Activated B cell treated with CpG ODN at 0.5 μM for 24 hours (primary cell): ENCODE results near the gene MANBA. TPM values are rescaled to one million over a fixed set of nuclear protein-coding genes. Genes with fewer than 3 reads are reported as not detected.
"Not testable (repeated sequence)": the region's sequence is repeated elsewhere in the genome, so short reads cannot be mapped to it uniquely, and the experiment has no call there.

Source experiments
- ATAC-seq: fragments of 200-7000 bp; cut with Tn5 transposase; one replicate; pipeline ENCODE4 v1.10.0; 2021; ENCODE audit warnings: low read depth, mild to moderate bottlenecking, moderate library complexity
- CTCF ChIA-PET: fragments of 350-600 bp; sonication (Branson Sonifier 250); formaldehyde crosslinking; loops from one replicate; lab custom pipeline; 2021; ENCODE audit warnings: antibody characterized with exemption; lab: Charles Lee
- POLR2A ChIA-PET: fragments of 350-600 bp; sonication (Branson Sonifier 250); formaldehyde crosslinking; loops from one replicate; lab custom pipeline; 2021; ENCODE audit warnings: antibody characterized with exemption; lab: Charles Lee
- DNase-seq: peaks from one replicate; pipeline ENCODE4 v3.0.0; 2022
- H3K27ac Mint-ChIP-seq: one replicate; pipeline ENCODE4 v1.8.0; 2020; ENCODE audit warnings: mixed read lengths
- H3K27me3 Mint-ChIP-seq: one replicate; pipeline ENCODE4 v1.8.0; 2021; ENCODE audit warnings: mixed read lengths
- H3K36me3 Mint-ChIP-seq: one replicate; pipeline ENCODE4 v1.8.0; 2021; ENCODE audit warnings: low read depth, mixed read lengths
- H3K4me1 Mint-ChIP-seq: one replicate; pipeline ENCODE4 v1.8.0; 2021; ENCODE audit warnings: mixed read lengths
- H3K4me3 Mint-ChIP-seq: one replicate; pipeline ENCODE4 v1.8.0; 2020; ENCODE audit warnings: mild to moderate bottlenecking, mixed read lengths
- H3K9me3 Mint-ChIP-seq: one replicate; pipeline ENCODE4 v1.8.0; 2020; ENCODE audit warnings: mixed read lengths
- CTCF ChIP-seq: fragments of 200-600 bp; IDR thresholded peaks from one replicate; pipeline ENCODE4 v1.8.0; 2022; ENCODE audit warnings: antibody characterized with exemption, mild to moderate bottlenecking
- intact Hi-C: fragments of 100-400 bp; cut with micrococcal nuclease; formaldehyde crosslinking; loops from one replicate; pipeline ENCODE4 v1.15.1; 2024
- total RNA-seq: library from RNA; stranded (reverse); gene quantifications from 2 replicates; pipeline ENCODE4 v1.2.3, GENCODE V29; 2022

Gene MANBA
- total RNA-seq, 1 donor from 2014 or later: 55.3 TPM

- DNase-seq (no peak), ATAC-seq (no peak)
- no peak for TF ChIP-seq CTCF
- no peaks in the 10 kb centered on the region for H3K9me3 Mint-ChIP-seq
- CTCF ChIA-PET: no interaction called here
- H3K4me1 Mint-ChIP-seq: peaks cover 19% of the 10 kb centered on the region
- no peak overlapping the region for H3K27ac Mint-ChIP-seq
- H3K36me3 Mint-ChIP-seq: peaks cover 44% of the 10 kb centered on the region
- intact Hi-C loops: no loop called here
- POLR2A ChIA-PET: no interaction called here
- H3K27me3 Mint-ChIP-seq: no peaks in the 10 kb centered on the region
- no peak overlapping the region for H3K4me3 Mint-ChIP-seq
Measured at GRCh38 chr4:102751941-102752340, 8.8 kb downstream of the MANBA start.

GRCh38 chr4:102743352-102743751 is 17.4 kb downstream of the MANBA start:
- H3K36me3 Mint-ChIP-seq: peaks cover 77% of the 10 kb centered on the region

GRCh38 chr4:102738802-102739201 is 22.0 kb downstream of the MANBA start:
- intact Hi-C loops, CTCF ChIA-PET, H3K27ac Mint-ChIP-seq, POLR2A ChIA-PET, H3K4me3 Mint-ChIP-seq, H3K27me3 Mint-ChIP-seq, DNase-seq, ATAC-seq: not testable (repeated sequence)
- Mint-ChIP-seq H3K9me3 (peaks cover 10% of the 10 kb centered on the region), H3K36me3 (peaks cover 60% of the 10 kb centered on the region), H3K4me1 (peaks cover 68% of the 10 kb centered on the region)

More at GRCh38 chr4:102743352-102743751, 17.4 kb downstream of the MANBA start:
- ATAC-seq (peak; percentile 100), DNase-seq (peak; percentile 29)
- peak overlapping the region; percentile 49 for H3K4me3 Mint-ChIP-seq
- H3K27ac Mint-ChIP-seq: peak overlapping the region; percentile 90
- not testable (repeated sequence) for H3K27me3 Mint-ChIP-seq
- CTCF ChIA-PET: interaction anchor here (0.7 to 1.0 kb wide), 2 partner anchors 265 to 348 kb away, joined by 3 to 5 read pairs; no protein-coding TSS in a partner anchor
- POLR2A ChIA-PET: interaction anchor here (0.6 to 1.6 kb wide), 3 partner anchors 17 to 82 kb away, joined by 3 to 8 read pairs (median 3); partner anchors contain the start of gene MANBA
- intact Hi-C loops: loop anchor here (1.0 kb wide), 4 partner anchors 17 to 266 kb away; partner anchors contain the start of genes CISD2 and MANBA
- H3K9me3 Mint-ChIP-seq: peaks cover 10% of the 10 kb centered on the region
- peaks cover 42% of the 10 kb centered on the region for H3K4me1 Mint-ChIP-seq

GRCh38 chr4:102736636-102737549 is 23.9 kb downstream of the MANBA start:
- Mint-ChIP-seq H3K4me3 (no peak overlapping the region), H3K27me3 (no peaks in the 10 kb centered on the region), H3K9me3 (peaks cover 10% of the 10 kb centered on the region), H3K27ac (no peak overlapping the region), H3K4me1 (peaks cover 62% of the 10 kb centered on the region), H3K36me3 (peaks cover 60% of the 10 kb centered on the region)
- DNase-seq (no peak), ATAC-seq (no peak)
- ChIA-PET CTCF (no interaction called here), POLR2A (interaction anchor here (1.1 kb wide), 1 partner anchor 90 kb away, joined by 3 read pairs; the partner anchor contains the start of gene UBE2D3)
- no peak for TF ChIP-seq CTCF
- intact Hi-C loops: no loop called here

GRCh38 chr4:102735582-102735981 is 25.2 kb downstream of the MANBA start:
- H3K36me3 Mint-ChIP-seq: peaks cover 60% of the 10 kb centered on the region
- H3K27me3 Mint-ChIP-seq: no peaks in the 10 kb centered on the region
- no peak for TF ChIP-seq CTCF
- CTCF ChIA-PET: no interaction called here
- POLR2A ChIA-PET: interaction anchor here (1.8 kb wide), 1 partner anchor 25 kb away, joined by 7 read pairs; the partner anchor contains the start of gene MANBA
- ATAC-seq (no peak), DNase-seq (no peak)
- H3K4me1 Mint-ChIP-seq: peaks cover 60% of the 10 kb centered on the region
- no peak overlapping the region for H3K27ac Mint-ChIP-seq
- no peak overlapping the region for H3K4me3 Mint-ChIP-seq
- intact Hi-C loops: no loop called here
- H3K9me3 Mint-ChIP-seq: peaks cover 17% of the 10 kb centered on the region
